SK-N-SH (cell line): ENCODE results near the gene PNMA3. TPM values are rescaled to one million over a fixed set of nuclear protein-coding genes. Genes with fewer than 3 reads are reported as not detected.
"Not testable (repeated sequence)": the region's sequence is repeated elsewhere in the genome, so short reads cannot be mapped to it uniquely, and the experiment has no call there.

Experiments
- CTCF ChIA-PET: fragments of 300-600, 350-600 bp; formaldehyde crosslinking; extraction: SDS; loops from one replicate; lab custom pipeline; 2021; lab: Yijun Ruan, JAX
- POLR2A ChIA-PET: fragments of 350-600 bp; sonication (Branson Sonifier 250); formaldehyde crosslinking; extraction: SDS; loops from one replicate; lab custom pipeline; 2020; ENCODE audit warnings: antibody characterized with exemption, inconsistent platforms; lab: Yijun Ruan, JAX
- DNase-seq: peaks from one replicate; pipeline ENCODE4 v3.0.0; 2012
- H2AFZ ChIP-seq: fragments of 200-600 bp; sonication (generic); 2 replicates; pipeline ENCODE4 v1.8.1; 2016; ENCODE audit warnings: antibody characterized with exemption, mild to moderate bottlenecking, low read depth
- H3F3A ChIP-seq: fragments of 200-600 bp; sonication (generic); replicated peaks from 2 replicates; pipeline ENCODE3; 2016; ENCODE audit warnings: antibody characterized with exemption, mild to moderate bottlenecking; ENCODE audit not compliant: insufficient read depth
- H3K27ac ChIP-seq, 2 experiments: fragments of 200-500 bp in 1 of 2; fragments of 200-600 bp in 1 of 2; sonication (Bioruptor generic) in 1 of 2; sonication (generic), shearing (Covaris generic) in 1 of 2; 2 replicates each; pipeline versions ENCODE4 v1.5.1 to v1.6.1; 2014 to 2016; ENCODE audit warnings: low read depth in 2 of 2, inconsistent platforms in 1 of 2, low read length in 1 of 2, mild to moderate bottlenecking in 1 of 2, mixed read lengths in 1 of 2
- H3K27me3 ChIP-seq: fragments of 200-600 bp; sonication (generic), shearing (Covaris generic); 2 replicates; pipeline ENCODE4 v1.6.1; 2016; ENCODE audit warnings: mixed run types; ENCODE audit not compliant: insufficient read depth
- H3K36me3 ChIP-seq, 2 experiments: fragments of 200-500 bp in 1 of 2; fragments of 200-600 bp in 1 of 2; sonication (Bioruptor generic) in 1 of 2; sonication (generic) in 1 of 2; replicated peaks in 1 of 2; 2 replicates each; pipeline versions ENCODE3 to v1.5.1; 2014 to 2016; ENCODE audit warnings: low read length in 1 of 2, mild to moderate bottlenecking in 1 of 2; ENCODE audit not compliant: insufficient read depth in 2 of 2, control insufficient read depth in 1 of 2
- H3K4me1 ChIP-seq, 2 experiments: fragments of 200-500 bp in 1 of 2; fragments of 200-600 bp in 1 of 2; sonication (Bioruptor generic) in 1 of 2; sonication (generic), shearing (Covaris generic) in 1 of 2; 2 replicates each; pipeline versions ENCODE4 v1.5.1 to v1.6.1; 2014 to 2016; ENCODE audit warnings: low read depth in 1 of 2, low read length in 1 of 2, mixed run types in 1 of 2; ENCODE audit not compliant: insufficient read depth in 2 of 2, control insufficient read depth in 1 of 2
- H3K4me2 ChIP-seq: fragments of 200-600 bp; sonication (generic), shearing (Covaris generic); 2 replicates; pipeline ENCODE4 v1.6.1; 2017; ENCODE audit warnings: mixed run types
- H3K4me3 ChIP-seq, 2 experiments: fragments of 200-500 bp in 1 of 2; fragments of 200-600 bp in 1 of 2; sonication (Bioruptor generic) in 1 of 2; sonication (generic), shearing (Covaris generic) in 1 of 2; 2 replicates each; pipeline versions ENCODE4 v1.5.1 to v1.8.1; 2014 to 2016; ENCODE audit warnings: low read depth in 2 of 2, inconsistent platforms in 1 of 2, low read length in 1 of 2, mild to moderate bottlenecking in 1 of 2, mixed read lengths in 1 of 2, moderate library complexity in 1 of 2
- H3K79me2 ChIP-seq: fragments of 200-600 bp; sonication (generic); 2 replicates; pipeline ENCODE4 v1.8.1; 2017; ENCODE audit warnings: mild to moderate bottlenecking; ENCODE audit not compliant: insufficient read depth
- H3K9ac ChIP-seq: fragments of 200-600 bp; sonication (generic); 2 replicates; pipeline ENCODE4 v1.6.1; 2017; ENCODE audit warnings: mixed run types
- H3K9me2 ChIP-seq: fragments of 200-600 bp; sonication (generic); 2 replicates; pipeline ENCODE4 v1.6.1; 2017; ENCODE audit warnings: mixed run types
- H3K9me3 ChIP-seq: fragments of 200-600 bp; sonication (generic); 2 replicates; pipeline ENCODE4 v1.6.1; 2017; ENCODE audit warnings: mixed run types, mild to moderate bottlenecking, moderate library complexity
- H4K20me1 ChIP-seq: fragments of 200-600 bp; sonication (generic); 2 replicates; pipeline ENCODE4 v1.6.1; 2017; ENCODE audit warnings: mild to moderate bottlenecking, mixed run types; ENCODE audit not compliant: insufficient read depth
- FOSL2 ChIP-seq: IDR thresholded peaks from 2 replicates; pipeline ENCODE4 v1.4.0; 2012; ENCODE audit warnings: low read depth, mild to moderate bottlenecking, moderate library complexity, borderline replicate concordance
- GABPA ChIP-seq: IDR thresholded peaks from 2 replicates; pipeline ENCODE4 v1.4.0; 2012; ENCODE audit warnings: low read depth, mild to moderate bottlenecking
- GATA2 ChIP-seq: sonication (generic); formaldehyde crosslinking; IDR thresholded peaks from 2 replicates; pipeline ENCODE4 v1.5.0; 2020; ENCODE audit warnings: mild to moderate bottlenecking, missing genetic modification reagents
- MXI1 ChIP-seq: IDR thresholded peaks from 2 replicates; pipeline ENCODE4 v1.6.1; 2012; ENCODE audit warnings: mild to moderate bottlenecking, low read depth, low read length, improper control_type of control experiment
- NRF1 ChIP-seq: IDR thresholded peaks from 2 replicates; pipeline ENCODE4 v1.6.1; 2012; ENCODE audit warnings: low read depth, mild to moderate bottlenecking, low read length
- POLR2AphosphoS5 ChIP-seq: IDR thresholded peaks from 2 replicates; pipeline ENCODE4 v1.6.1; 2012; ENCODE audit warnings: low read depth, low read length
- RCOR1 ChIP-seq: fragments of 150-350 bp; IDR thresholded peaks from 2 replicates; pipeline ENCODE4 v1.6.1; 2017; ENCODE audit warnings: antibody characterized with exemption, low read length
- RFX5 ChIP-seq: IDR thresholded peaks from 2 replicates; pipeline ENCODE4 v1.6.1; 2012; ENCODE audit warnings: mild to moderate bottlenecking, improper control_type of control experiment, low read length
- RXRA ChIP-seq: IDR thresholded peaks from 2 replicates; pipeline ENCODE4 v1.4.0; 2012; ENCODE audit warnings: low read depth, mild to moderate bottlenecking, borderline replicate concordance
- TAF1 ChIP-seq: IDR thresholded peaks from 2 replicates; pipeline ENCODE4 v1.6.1; 2012; ENCODE audit warnings: low read depth, mild to moderate bottlenecking, low read length, moderate library complexity, borderline replicate concordance
- WGBS: methylation state at CpG from one replicate; pipeline ENCODE4 v1.1.6; 2017; ENCODE audit warnings: low lambda C conversion rate; 5-methylcytosine and 5-hydroxymethylcytosine counted together
- polyA plus RNA-seq, 3 experiments: library from polyadenylated mRNA; depleted of rRNA; stranded (reverse); fragments of >200 nt; gene quantifications; 2 replicates each; pipeline ENCODE4 v1.2.3, GENCODE V29; 2012
- TF ChIP-seq, protein P1 (sequence below): IDR thresholded peaks from 2 replicates; pipeline ENCODE4 v1.6.1; 2012; ENCODE audit warnings: mild to moderate bottlenecking, low read depth, low read length, moderate library complexity
- TF ChIP-seq, protein P2 (sequence below): IDR thresholded peaks from 2 replicates; pipeline ENCODE4 v1.4.0; 2012; ENCODE audit warnings: low read depth, borderline replicate concordance
- TF ChIP-seq, protein P3 (sequence below): IDR thresholded peaks from 2 replicates; pipeline ENCODE4; 2012

Gene PNMA3
- polyA plus RNA-seq, 1 of the 3 experiments (the other 2 are of a cell fraction): 0.12 TPM

DNA sequence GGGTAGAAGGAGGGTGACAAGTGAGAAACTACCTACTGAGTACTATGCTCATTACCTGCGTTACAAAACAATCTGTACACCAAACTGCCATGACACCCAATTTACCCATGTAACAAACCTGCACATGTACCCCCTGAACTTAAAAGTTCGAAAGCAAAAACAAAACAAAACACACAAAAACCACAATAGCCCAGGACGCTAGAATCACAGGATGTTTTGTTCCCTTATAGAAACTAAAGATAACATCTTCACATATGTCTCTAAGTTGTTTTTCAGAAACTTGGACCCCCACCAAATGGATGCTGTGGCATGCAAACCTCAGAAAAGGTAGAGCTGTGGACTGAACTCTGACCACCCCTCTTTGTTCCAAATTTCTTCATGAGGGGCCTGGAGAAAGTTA is 37.1 kb upstream of the PNMA3 start (continued):
- no peak for TF ChIP-seq FOSL2
- TF ChIP-seq, protein P1, sequence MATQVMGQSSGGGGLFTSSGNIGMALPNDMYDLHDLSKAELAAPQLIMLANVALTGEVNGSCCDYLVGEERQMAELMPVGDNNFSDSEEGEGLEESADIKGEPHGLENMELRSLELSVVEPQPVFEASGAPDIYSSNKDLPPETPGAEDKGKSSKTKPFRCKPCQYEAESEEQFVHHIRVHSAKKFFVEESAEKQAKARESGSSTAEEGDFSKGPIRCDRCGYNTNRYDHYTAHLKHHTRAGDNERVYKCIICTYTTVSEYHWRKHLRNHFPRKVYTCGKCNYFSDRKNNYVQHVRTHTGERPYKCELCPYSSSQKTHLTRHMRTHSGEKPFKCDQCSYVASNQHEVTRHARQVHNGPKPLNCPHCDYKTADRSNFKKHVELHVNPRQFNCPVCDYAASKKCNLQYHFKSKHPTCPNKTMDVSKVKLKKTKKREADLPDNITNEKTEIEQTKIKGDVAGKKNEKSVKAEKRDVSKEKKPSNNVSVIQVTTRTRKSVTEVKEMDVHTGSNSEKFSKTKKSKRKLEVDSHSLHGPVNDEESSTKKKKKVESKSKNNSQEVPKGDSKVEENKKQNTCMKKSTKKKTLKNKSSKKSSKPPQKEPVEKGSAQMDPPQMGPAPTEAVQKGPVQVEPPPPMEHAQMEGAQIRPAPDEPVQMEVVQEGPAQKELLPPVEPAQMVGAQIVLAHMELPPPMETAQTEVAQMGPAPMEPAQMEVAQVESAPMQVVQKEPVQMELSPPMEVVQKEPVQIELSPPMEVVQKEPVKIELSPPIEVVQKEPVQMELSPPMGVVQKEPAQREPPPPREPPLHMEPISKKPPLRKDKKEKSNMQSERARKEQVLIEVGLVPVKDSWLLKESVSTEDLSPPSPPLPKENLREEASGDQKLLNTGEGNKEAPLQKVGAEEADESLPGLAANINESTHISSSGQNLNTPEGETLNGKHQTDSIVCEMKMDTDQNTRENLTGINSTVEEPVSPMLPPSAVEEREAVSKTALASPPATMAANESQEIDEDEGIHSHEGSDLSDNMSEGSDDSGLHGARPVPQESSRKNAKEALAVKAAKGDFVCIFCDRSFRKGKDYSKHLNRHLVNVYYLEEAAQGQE: no peak
- TF ChIP-seq, protein P2, sequence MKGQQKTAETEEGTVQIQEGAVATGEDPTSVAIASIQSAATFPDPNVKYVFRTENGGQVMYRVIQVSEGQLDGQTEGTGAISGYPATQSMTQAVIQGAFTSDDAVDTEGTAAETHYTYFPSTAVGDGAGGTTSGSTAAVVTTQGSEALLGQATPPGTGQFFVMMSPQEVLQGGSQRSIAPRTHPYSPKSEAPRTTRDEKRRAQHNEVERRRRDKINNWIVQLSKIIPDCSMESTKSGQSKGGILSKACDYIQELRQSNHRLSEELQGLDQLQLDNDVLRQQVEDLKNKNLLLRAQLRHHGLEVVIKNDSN: no peak

DNA sequence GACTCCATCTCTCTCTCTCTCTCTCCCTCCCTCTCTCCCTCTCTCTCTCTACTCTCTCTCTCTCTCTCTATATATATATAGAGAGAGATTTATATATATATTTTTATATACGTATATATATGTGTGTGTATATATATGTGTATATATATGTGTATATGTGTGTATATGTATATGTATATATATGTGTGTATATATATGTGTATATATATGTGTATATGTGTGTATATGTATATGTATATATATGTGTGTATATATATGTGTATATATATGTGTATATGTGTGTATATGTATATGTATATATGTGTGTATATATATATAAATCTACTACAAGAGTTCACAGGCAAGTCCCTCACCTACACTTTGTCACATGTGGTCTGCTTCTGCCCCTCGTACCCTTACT is 29.8 kb upstream of the PNMA3 start:
- H3F3A ChIP-seq, H3K9me3 ChIP-seq, DNase-seq, H2AFZ ChIP-seq, H3K36me3 ChIP-seq, H3K4me1 ChIP-seq, H4K20me1 ChIP-seq, H3K4me3 ChIP-seq, H3K9me2 ChIP-seq, H3K27ac ChIP-seq, H3K9ac ChIP-seq, H3K4me2 ChIP-seq, H3K79me2 ChIP-seq, POLR2A ChIA-PET: not testable (repeated sequence)
- CTCF ChIA-PET: interaction anchor here (1.6 kb wide), 1 partner anchor 85 kb away, joined by 4 read pairs; no protein-coding TSS in a partner anchor
- 40% methylated on average over 2 of the region's 2 CpGs for WGBS
- H3K27me3 ChIP-seq: peaks cover 24% of the 10 kb centered on the region

DNA sequence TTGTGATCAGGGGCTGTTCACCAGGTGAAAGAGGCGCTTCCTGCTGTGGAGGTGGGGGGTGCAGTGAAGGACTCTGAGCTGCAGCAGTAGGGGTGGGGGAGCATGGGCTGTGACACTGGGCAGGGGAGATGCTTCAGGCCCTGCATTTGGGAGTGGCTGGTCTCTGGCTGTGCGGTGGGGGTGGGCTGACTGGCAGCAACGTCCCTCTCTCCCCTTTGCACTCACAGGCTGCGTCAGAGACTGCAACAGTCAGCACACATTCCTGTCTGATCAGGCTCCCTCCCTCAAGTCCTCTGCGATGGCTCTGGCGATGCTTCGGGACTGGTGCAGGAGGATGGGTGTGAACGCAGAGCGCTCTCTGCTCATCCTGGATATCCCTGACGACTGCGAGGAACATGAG is 27.8 kb upstream of the PNMA3 start:
- H3K27ac ChIP-seq, H3K4me3 ChIP-seq, DNase-seq, POLR2A ChIA-PET, H3K4me1 ChIP-seq, H3K9ac ChIP-seq, H3K4me2 ChIP-seq, H2AFZ ChIP-seq, H3K79me2 ChIP-seq, H3K36me3 ChIP-seq, H4K20me1 ChIP-seq, H3K9me3 ChIP-seq, H3K9me2 ChIP-seq, H3F3A ChIP-seq: not testable (repeated sequence)
- CTCF ChIA-PET: interaction anchor here (1.3 to 1.4 kb wide), 2 partner anchors 87 to 640 kb away, joined by 3 read pairs; no protein-coding TSS in a partner anchor
- H3K27me3 ChIP-seq: peaks cover 22% of the 10 kb centered on the region
- WGBS: 60% methylated on average over 1 of the region's 11 CpGs

DNA sequence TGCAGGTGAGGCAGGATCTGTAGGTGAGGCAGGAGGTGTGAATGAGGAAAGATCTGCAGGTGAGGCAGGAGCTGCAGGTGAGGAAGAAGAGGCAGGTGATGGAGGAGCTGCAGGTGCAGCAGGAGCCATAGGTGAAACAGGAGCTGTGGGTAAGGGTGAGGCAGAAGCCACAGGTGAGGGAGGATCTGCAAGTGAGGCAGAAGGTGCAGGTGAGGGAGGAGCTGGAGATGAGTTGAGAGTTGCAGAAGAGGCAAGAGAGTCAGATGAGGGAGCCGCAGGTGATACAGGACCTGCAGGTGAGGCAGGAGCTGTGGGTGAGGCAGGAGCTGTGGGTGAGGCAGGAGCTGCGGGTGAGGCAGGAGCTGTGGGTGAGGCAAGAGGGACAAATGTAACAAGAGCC is 27.1 kb upstream of the PNMA3 start:
- 31% methylated on average over 2 of the region's 2 CpGs for WGBS
- Histone ChIP-seq H3K36me3 (no peaks in the 10 kb centered on the region), H3K79me2 (no peaks in the 10 kb centered on the region), H3K9me3 (no peaks in the 10 kb centered on the region), H3K27ac (no peak overlapping the region), H3K4me1 (no peaks in the 10 kb centered on the region; a peak in 1 of 4 replicates), H3K27me3 (peaks cover 22% of the 10 kb centered on the region), H2AFZ (no peak overlapping the region), H4K20me1 (no peaks in the 10 kb centered on the region), H3F3A (no peaks in the 10 kb centered on the region), H3K4me3 (no peak overlapping the region), H3K4me2 (no peak overlapping the region), H3K9me2 (no peaks in the 10 kb centered on the region), H3K9ac (no peak overlapping the region)
- ChIA-PET CTCF (interaction anchor here (1.3 to 1.4 kb wide), 2 partner anchors 88 to 640 kb away, joined by 3 read pairs; no protein-coding TSS in a partner anchor), POLR2A (no interaction called here)
- DNase-seq: no peak
- TF ChIP-seq RXRA (no peak), NRF1 (no peak), TAF1 (no peak), RCOR1 (no peak), RFX5 (no peak), GABPA (no peak), MXI1 (no peak), POLR2AphosphoS5 (no peak), GATA2 (no peak)
- TF ChIP-seq, protein P3, sequence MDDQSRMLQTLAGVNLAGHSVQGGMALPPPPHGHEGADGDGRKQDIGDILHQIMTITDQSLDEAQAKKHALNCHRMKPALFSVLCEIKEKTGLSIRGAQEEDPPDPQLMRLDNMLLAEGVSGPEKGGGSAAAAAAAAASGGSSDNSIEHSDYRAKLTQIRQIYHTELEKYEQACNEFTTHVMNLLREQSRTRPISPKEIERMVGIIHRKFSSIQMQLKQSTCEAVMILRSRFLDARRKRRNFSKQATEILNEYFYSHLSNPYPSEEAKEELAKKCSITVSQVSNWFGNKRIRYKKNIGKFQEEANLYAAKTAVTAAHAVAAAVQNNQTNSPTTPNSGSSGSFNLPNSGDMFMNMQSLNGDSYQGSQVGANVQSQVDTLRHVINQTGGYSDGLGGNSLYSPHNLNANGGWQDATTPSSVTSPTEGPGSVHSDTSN: no peak
- TF ChIP-seq, protein P2: no peak
